HFF-Myc (cell line): Measurements from ENCODE around the gene SMYD3.

ENCODE experiments used
- DNase-seq: peaks from one replicate; pipeline ENCODE4 v3.0.0-alpha.2; 2011; ENCODE audit warnings: low read depth; ENCODE audit errors: extremely low read depth
- H3K4me3 ChIP-seq: replicated peaks from 2 replicates; pipeline ENCODE4 v1.5.1; 2011; ENCODE audit warnings: low read depth, mild to moderate bottlenecking, control low read depth, low read length
- CTCF ChIP-seq: IDR thresholded peaks from 2 replicates; pipeline ENCODE4 v1.5.1; 2012; ENCODE audit warnings: mild to moderate bottlenecking, low read depth, low read length, control low read depth; ENCODE audit errors: missing control alignments

Gene SMYD3

GRCh38 chr1:246039584-246039983 lies 467.5 kb downstream of the SMYD3 start:
- no peak overlapping the region for H3K4me3 ChIP-seq
- no peak for TF ChIP-seq CTCF
- no peak for DNase-seq

GRCh38 chr1:246037832-246038231 lies 469.2 kb downstream of the SMYD3 start:
- no peak overlapping the region for H3K4me3 ChIP-seq
- no peak for DNase-seq
- TF ChIP-seq CTCF = no peak

GRCh38 chr1:246036175-246036574 lies 470.9 kb downstream of the SMYD3 start:
- no peak overlapping the region for H3K4me3 ChIP-seq
- TF ChIP-seq CTCF = no peak
- DNase-seq = no peak

- no peak for DNase-seq
- no peak overlapping the region for H3K4me3 ChIP-seq
- TF ChIP-seq CTCF = no peak
Observed at GRCh38 chr1:246035060-246035541, 472.0 kb downstream of the SMYD3 start.

- no peak for TF ChIP-seq CTCF
- no peak overlapping the region for H3K4me3 ChIP-seq
- no peak for DNase-seq
Observed at GRCh38 chr1:246034630-246035029, 472.4 kb downstream of the SMYD3 start.

GRCh38 chr1:246032984-246033383 lies 474.1 kb downstream of the SMYD3 start:
- DNase-seq = no peak
- H3K4me3 ChIP-seq = no peak overlapping the region
- TF ChIP-seq CTCF = no peak

- DNase-seq = no peak
- no peak overlapping the region for H3K4me3 ChIP-seq
- TF ChIP-seq CTCF = no peak
Observed at GRCh38 chr1:246032031-246032551, 475.0 kb downstream of the SMYD3 start.
